T-cell (primary cell): Measurements from ENCODE around the gene ERMN. TPM values are rescaled to one million over a fixed set of nuclear protein-coding genes. Genes with fewer than 3 reads are reported as not detected.

Source experiments
- ATAC-seq, 4 experiments: fragments of 200-7000 bp in 3 of 4; fragments of 150-1000 bp in 1 of 4; cut with Tn5 transposase; replicated peaks in 1 of 4; 1 replicate in 3 of 4; 2 replicates in 1 of 4; pipeline ENCODE4 v1.10.0; 2021; ENCODE audit warnings: moderate library complexity in 3 of 4, mild to moderate bottlenecking in 2 of 4, moderate number of reproducible peaks in 1 of 4
- CTCF ChIA-PET, 2 donors: fragments of 300-600 bp; sonication (Branson Sonifier 250); formaldehyde crosslinking; loops; one replicate each; lab custom pipeline; 2022; ENCODE audit warnings: antibody characterized with exemption in 2 of 2; lab: Charles Lee
- POLR2A ChIA-PET, 2 donors: fragments of 300-600 bp; sonication (Branson Sonifier 250); formaldehyde crosslinking; loops; one replicate each; lab custom pipeline; 2022; ENCODE audit warnings: antibody characterized with exemption in 2 of 2; lab: Charles Lee
- DNase-seq, 35 experiments: peaks; one replicate each; pipeline versions ENCODE4 v3.0.0 to v3.0.0-alpha.2; 2013 to 2023
- H3K27ac ChIP-seq: one replicate; pipeline ENCODE4 v1.5.1; 2013; ENCODE audit warnings: low read length
- H3K27me3 ChIP-seq, 2 experiments: replicated peaks in 1 of 2; 1 replicate in 1 of 2; 2 replicates in 1 of 2; pipeline versions ENCODE4 v1.6.1 to v1.7.0; 2013; ENCODE audit warnings: low read length in 1 of 2, mixed read lengths in 1 of 2; ENCODE audit not compliant: control insufficient read depth in 2 of 2, insufficient read depth in 2 of 2; ENCODE audit errors: extremely low read depth in 1 of 2
- H3K36me3 ChIP-seq, 2 donors: 1 replicate in 1 of 2; 2 replicates in 1 of 2; pipeline versions ENCODE4 v1.6.1 to v1.7.0; 2013; ENCODE audit warnings: low read length in 1 of 2; ENCODE audit not compliant: control insufficient read depth in 2 of 2, insufficient read depth in 1 of 2; ENCODE audit errors: extremely low read depth in 1 of 2
- H3K4me1 ChIP-seq, 2 experiments: 1 replicate in 1 of 2; 2 replicates in 1 of 2; pipeline versions ENCODE4 v1.6.1 to v1.7.0; 2013; ENCODE audit warnings: low read length in 2 of 2, mixed read lengths in 1 of 2; ENCODE audit not compliant: insufficient read depth in 2 of 2, control insufficient read depth in 1 of 2; ENCODE audit errors: extremely low read depth in 1 of 2
- H3K4me3 ChIP-seq, 2 donors: 1 replicate in 1 of 2; 2 replicates in 1 of 2; pipeline versions ENCODE4 v1.5.1 to v1.7.0; 2013; ENCODE audit warnings: mild to moderate bottlenecking in 2 of 2, low read length in 1 of 2, moderate library complexity in 1 of 2; ENCODE audit not compliant: control insufficient read depth in 1 of 2; ENCODE audit errors: extremely low read depth in 1 of 2
- H3K9me3 ChIP-seq: 2 replicates; pipeline ENCODE4 v1.7.0; 2013
- H3K27ac Mint-ChIP-seq, 2 donors: one replicate each; pipeline ENCODE4 v1.8.0; 2020 to 2021; ENCODE audit warnings: mild to moderate bottlenecking in 2 of 2, mixed read lengths in 2 of 2
- H3K27me3 Mint-ChIP-seq, 2 donors: one replicate each; pipeline ENCODE4 v1.8.0; 2021 to 2022; ENCODE audit warnings: mixed read lengths in 2 of 2
- H3K36me3 Mint-ChIP-seq: one replicate; pipeline ENCODE4 v1.8.0; 2021; ENCODE audit warnings: mixed read lengths
- H3K4me1 Mint-ChIP-seq, 3 donors: one replicate each; pipeline ENCODE4 v1.8.0; 2020 to 2022; ENCODE audit warnings: mixed read lengths in 3 of 3, mild to moderate bottlenecking in 1 of 3
- H3K4me3 Mint-ChIP-seq, 3 donors: one replicate each; pipeline ENCODE4 v1.8.0; 2020 to 2022; ENCODE audit warnings: mild to moderate bottlenecking in 3 of 3, mixed read lengths in 3 of 3, moderate library complexity in 3 of 3
- H3K9me3 Mint-ChIP-seq, 3 donors: one replicate each; pipeline ENCODE4 v1.8.0; 2020 to 2022; ENCODE audit warnings: mixed read lengths in 3 of 3
- WGBS: methylation state at CpG from one replicate; pipeline ENCODE4 v1.1.5; 2013; ENCODE audit warnings: missing lambda C conversion rate; ENCODE audit not compliant: insufficient coverage; 5-methylcytosine and 5-hydroxymethylcytosine counted together
- total RNA-seq, 35 experiments: library from RNA in 6 of 35; stranded (reverse) in 6 of 35; fragments of 120-200 nt in 1 of 35; gene quantifications; one replicate each; pipeline versions ENCODE4 v1.2.1 to v1.2.4 and lab custom pipeline; 2013 to 2026

The ERMN gene
- total RNA-seq, 5 donors from 2014 or later (not counting 1 experiment from before 2014, with no cell fraction given), result 2.2 to 12.8 (median 4.3) TPM

DNA sequence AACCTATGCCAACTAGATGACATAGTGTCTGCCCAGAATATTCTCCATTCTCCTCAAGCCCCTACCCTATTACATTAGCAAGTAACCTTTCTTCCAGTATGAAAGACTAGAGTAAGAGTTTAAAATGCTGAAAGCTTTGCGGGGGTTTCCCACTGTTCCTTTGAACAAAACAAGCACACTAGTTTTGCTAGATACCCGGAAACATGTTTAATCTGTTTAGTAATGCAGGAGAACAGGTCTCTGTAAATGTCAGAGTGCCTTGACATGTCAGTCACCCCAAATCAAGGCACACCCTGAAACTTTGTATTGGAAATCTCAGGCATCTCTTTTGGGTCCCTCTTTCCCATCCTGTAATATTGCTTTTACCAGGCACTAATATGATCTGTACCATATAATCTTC lies 56.6 kb downstream of the ERMN start:
- ChIA-PET POLR2A (no interaction called here), CTCF (no interaction called here)
- no CpG with 5 or more reads among the region's 2 CpGs for WGBS
- no peaks in the 10 kb centered on the region for H3K36me3 ChIP-seq
- no peaks in the 10 kb centered on the region for H3K27me3 ChIP-seq
- H3K4me1 ChIP-seq, result no peaks in the 10 kb centered on the region
- Mint-ChIP-seq H3K4me3 (no peak overlapping the region), H3K27me3 (peaks cover 0 to 4% of the 10 kb centered on the region in 2 donors), H3K36me3 (no peaks in the 10 kb centered on the region), H3K4me1 (no peaks in the 10 kb centered on the region), H3K9me3 (no peaks in the 10 kb centered on the region), H3K27ac (no peak overlapping the region)
- H3K27ac ChIP-seq, result no peak overlapping the region
- ATAC-seq, result no peak
- H3K9me3 ChIP-seq, result no peaks in the 10 kb centered on the region
- H3K4me3 ChIP-seq, result no peak overlapping the region
- no peak for DNase-seq

Other genes starting within 250 kb of the ERMN start
- under 1 TPM in 3 of 5 donors, not detected in 2; 0.09 to 0.23 (median 0.10) TPM for gene GALNT5, start 68.1 kb downstream of the ERMN start, total RNA-seq
- gene CYTIP, start 118.3 kb upstream of the ERMN start, total RNA-seq, result 100 to 1,000 TPM; 264 to 465 (median 273) TPM